IPS-15b (cell line): Measurements from ENCODE around the gene EPHB4.
A peak's percentile ranks its signal among the peaks of the same experiment; 100 is the strongest.
"Not testable (repeated sequence)": the region's sequence is repeated elsewhere in the genome, so short reads cannot be mapped to it uniquely, and the experiment has no call there.

Experiments used
- H3K27me3 ChIP-seq: one replicate; pipeline ENCODE4 v1.6.1; 2013; ENCODE audit warnings: low read length; ENCODE audit not compliant: control insufficient read depth, insufficient read depth
- H3K36me3 ChIP-seq: one replicate; pipeline ENCODE4 v1.6.1; 2013; ENCODE audit warnings: low read length; ENCODE audit not compliant: control insufficient read depth, insufficient read depth
- H3K4me1 ChIP-seq: one replicate; pipeline ENCODE4 v1.6.1; 2013; ENCODE audit warnings: mild to moderate bottlenecking, low read length; ENCODE audit not compliant: control insufficient read depth, insufficient read depth
- H3K4me3 ChIP-seq: one replicate; pipeline ENCODE4 v1.5.1; 2013; ENCODE audit warnings: low read depth, low read length
- H3K9ac ChIP-seq: one replicate; pipeline ENCODE4 v1.6.1; 2013; ENCODE audit warnings: low read depth, mild to moderate bottlenecking, low read length
- H3K9me3 ChIP-seq: one replicate; pipeline ENCODE4 v1.6.1; 2013; ENCODE audit warnings: mild to moderate bottlenecking, low read length; ENCODE audit not compliant: control insufficient read depth, insufficient read depth

EPHB4 gene

GRCh38 chr7:100825215-100825671, 2.1 kb downstream of the EPHB4 start:
- no peaks in the 10 kb centered on the region for H3K4me1 ChIP-seq
- H3K4me3 ChIP-seq = peak overlapping the region; percentile 90
- H3K27me3 ChIP-seq = no peaks in the 10 kb centered on the region
- peaks cover 41% of the 10 kb centered on the region for H3K36me3 ChIP-seq
- peak overlapping the region; percentile 47 for H3K9ac ChIP-seq
- H3K9me3 ChIP-seq = no peaks in the 10 kb centered on the region

DNA sequence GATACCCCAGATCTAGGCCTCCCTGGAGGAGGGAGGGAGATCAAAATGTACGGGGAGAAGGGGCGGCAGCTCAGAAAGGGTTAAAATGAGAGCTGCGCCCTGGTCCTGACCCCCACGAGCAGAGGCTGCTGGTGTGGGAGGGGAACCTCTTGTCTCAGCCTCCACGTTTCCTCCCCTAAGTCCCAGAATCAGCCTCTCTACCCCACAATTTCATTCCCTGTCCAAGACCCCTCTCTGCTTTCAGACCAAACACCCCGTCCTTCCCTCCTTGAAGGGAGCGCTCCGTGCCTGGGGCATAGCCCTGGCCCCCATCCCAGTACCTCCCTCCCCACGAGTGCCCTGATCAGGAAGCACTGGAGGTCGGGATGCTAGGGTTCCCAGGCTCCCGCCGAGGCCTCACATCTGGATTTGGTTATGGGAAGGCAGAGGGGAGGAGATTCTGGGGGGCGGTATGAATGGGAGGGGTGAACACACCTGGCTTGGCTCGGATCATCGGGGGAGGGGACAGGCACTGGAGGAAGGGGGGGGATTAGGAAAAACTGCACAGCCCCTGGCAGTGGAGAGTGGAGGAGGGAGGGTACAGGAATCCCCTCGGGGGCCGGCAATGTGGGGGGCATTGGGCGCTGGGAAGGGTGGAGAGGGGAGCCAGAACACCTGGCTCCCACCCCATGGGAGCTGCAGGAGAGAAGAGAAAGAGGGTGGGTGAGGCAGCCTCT, 2.7 kb downstream of the EPHB4 start:
- H3K9me3 ChIP-seq = no peaks in the 10 kb centered on the region
- H3K4me3 ChIP-seq = peak overlapping the region; percentile 90
- peaks cover 47% of the 10 kb centered on the region for H3K36me3 ChIP-seq
- H3K4me1 ChIP-seq = no peaks in the 10 kb centered on the region
- H3K9ac ChIP-seq = no peak overlapping the region
- no peaks in the 10 kb centered on the region for H3K27me3 ChIP-seq

GRCh38 chr7:100823534-100823933, 3.8 kb downstream of the EPHB4 start:
- Histone ChIP-seq H3K4me3 (no peak overlapping the region), H3K27me3 (no peaks in the 10 kb centered on the region), H3K4me1 (no peaks in the 10 kb centered on the region), H3K9ac (no peak overlapping the region), H3K36me3 (peaks cover 58% of the 10 kb centered on the region), H3K9me3 (no peaks in the 10 kb centered on the region)

GRCh38 chr7:100823140-100823525, 4.2 kb downstream of the EPHB4 start:
- Histone ChIP-seq H3K36me3 (peaks cover 62% of the 10 kb centered on the region), H3K9ac (no peak overlapping the region), H3K9me3 (no peaks in the 10 kb centered on the region), H3K27me3 (no peaks in the 10 kb centered on the region), H3K4me3 (no peak overlapping the region), H3K4me1 (no peaks in the 10 kb centered on the region)

- no peaks in the 10 kb centered on the region for H3K9me3 ChIP-seq
- no peak overlapping the region for H3K4me3 ChIP-seq
- peaks cover 64% of the 10 kb centered on the region for H3K36me3 ChIP-seq
- no peaks in the 10 kb centered on the region for H3K4me1 ChIP-seq
- no peaks in the 10 kb centered on the region for H3K27me3 ChIP-seq
- no peak overlapping the region for H3K9ac ChIP-seq
Measured at GRCh38 chr7:100822236-100823139, 4.8 kb downstream of the EPHB4 start.

GRCh38 chr7:100819586-100819985, 7.7 kb downstream of the EPHB4 start:
- peaks cover 79% of the 10 kb centered on the region for H3K36me3 ChIP-seq
- no peaks in the 10 kb centered on the region for H3K27me3 ChIP-seq
- H3K4me1 ChIP-seq = no peaks in the 10 kb centered on the region
- no peak overlapping the region for H3K4me3 ChIP-seq
- no peak overlapping the region for H3K9ac ChIP-seq
- no peaks in the 10 kb centered on the region for H3K9me3 ChIP-seq

DNA sequence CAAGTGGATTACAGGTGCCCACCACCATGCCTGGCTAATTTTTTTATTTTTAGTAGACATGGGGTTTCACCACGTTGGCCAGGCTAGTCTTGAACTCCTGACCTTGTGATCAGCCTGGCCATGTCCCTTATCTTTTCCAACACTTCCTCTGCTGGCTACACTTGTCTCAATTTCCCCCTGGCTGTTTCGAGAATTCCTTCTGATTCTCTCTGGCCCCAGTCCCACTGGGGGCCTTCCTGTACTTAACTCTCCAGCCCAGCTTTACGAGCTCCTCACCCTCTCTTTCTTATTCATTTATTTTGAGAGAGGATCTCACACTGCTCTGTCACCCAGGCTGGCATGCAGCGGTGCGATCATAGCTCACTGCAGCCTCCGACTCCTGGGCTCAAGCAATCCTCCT, 8.5 kb downstream of the EPHB4 start:
- Histone ChIP-seq H3K4me1 (no peaks in the 10 kb centered on the region), H3K27me3 (no peaks in the 10 kb centered on the region), H3K4me3 (no peak overlapping the region), H3K9ac (no peak overlapping the region), H3K36me3 (peaks cover 79% of the 10 kb centered on the region), H3K9me3 (no peaks in the 10 kb centered on the region)

DNA sequence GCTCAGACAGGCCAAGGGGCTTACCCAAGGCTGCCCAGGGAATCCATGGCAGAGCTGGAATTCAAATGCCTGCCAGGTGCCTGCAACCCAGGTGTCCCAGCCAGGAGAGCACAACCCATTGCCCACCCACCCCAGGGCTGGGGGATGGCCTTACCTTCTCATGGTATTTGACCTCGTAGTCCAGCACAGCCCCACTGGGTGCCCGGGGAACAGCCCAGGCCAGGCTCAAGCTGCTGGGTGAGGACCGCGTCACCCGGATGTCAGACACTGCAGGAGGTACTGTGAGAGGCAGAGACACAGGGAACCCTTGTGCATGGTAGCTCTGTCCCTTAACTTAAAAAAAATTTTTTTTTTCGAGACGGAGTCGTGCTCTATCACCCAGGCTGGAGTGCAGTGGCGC, 9.0 kb downstream of the EPHB4 start:
- Histone ChIP-seq H3K9me3 (no peaks in the 10 kb centered on the region), H3K4me1 (no peaks in the 10 kb centered on the region), H3K36me3 (peaks cover 79% of the 10 kb centered on the region), H3K4me3 (no peak overlapping the region), H3K9ac (no peak overlapping the region), H3K27me3 (no peaks in the 10 kb centered on the region)

- Histone ChIP-seq H3K4me1 (no peaks in the 10 kb centered on the region), H3K27me3 (no peaks in the 10 kb centered on the region), H3K36me3 (peaks cover 77% of the 10 kb centered on the region), H3K9ac (no peak overlapping the region), H3K4me3 (no peak overlapping the region), H3K9me3 (no peaks in the 10 kb centered on the region)
Measured at GRCh38 chr7:100817097-100817496, 10.2 kb downstream of the EPHB4 start.

DNA sequence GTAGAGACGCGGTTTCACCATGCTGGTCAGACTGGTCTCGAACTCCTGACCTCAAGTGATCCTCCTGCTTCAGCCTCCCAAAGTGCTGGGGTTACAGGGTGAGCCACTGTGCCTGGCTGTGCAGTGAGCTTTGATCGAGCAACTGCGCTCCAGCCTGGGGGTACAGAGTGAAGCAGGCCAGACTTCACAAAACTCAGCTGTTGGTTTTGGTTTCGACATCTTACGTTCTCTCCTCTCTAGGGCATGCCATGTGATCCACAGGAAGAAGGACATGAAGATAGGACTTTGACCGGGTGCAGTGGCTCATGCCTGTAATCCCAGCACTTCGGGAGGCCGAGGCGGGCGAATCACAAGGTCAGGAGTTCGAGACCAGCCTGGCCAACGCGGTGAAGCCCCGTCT, 10.8 kb downstream of the EPHB4 start:
- not testable (repeated sequence) for H3K27me3 ChIP-seq, H3K9me3 ChIP-seq, H3K4me1 ChIP-seq, H3K9ac ChIP-seq, H3K4me3 ChIP-seq
- peaks cover 75% of the 10 kb centered on the region for H3K36me3 ChIP-seq

- Histone ChIP-seq H3K36me3 (peaks cover 68% of the 10 kb centered on the region), H3K9me3 (no peaks in the 10 kb centered on the region), H3K27me3 (no peaks in the 10 kb centered on the region), H3K4me3 (no peak overlapping the region), H3K9ac (no peak overlapping the region), H3K4me1 (no peaks in the 10 kb centered on the region)
Measured at GRCh38 chr7:100812729-100813128, 14.6 kb downstream of the EPHB4 start.

- Histone ChIP-seq H3K4me3 (no peak overlapping the region), H3K4me1 (no peaks in the 10 kb centered on the region), H3K9me3 (no peaks in the 10 kb centered on the region), H3K9ac (no peak overlapping the region), H3K27me3 (no peaks in the 10 kb centered on the region), H3K36me3 (peaks cover 72% of the 10 kb centered on the region)
Measured at GRCh38 chr7:100811480-100811879, 15.8 kb downstream of the EPHB4 start.
